ENCODE measurements around the gene UBE2R2.
"Not testable (repeated sequence)": the region's sequence is repeated elsewhere in the genome, so short reads cannot be mapped to it uniquely, and the experiment has no call there.

DNA sequence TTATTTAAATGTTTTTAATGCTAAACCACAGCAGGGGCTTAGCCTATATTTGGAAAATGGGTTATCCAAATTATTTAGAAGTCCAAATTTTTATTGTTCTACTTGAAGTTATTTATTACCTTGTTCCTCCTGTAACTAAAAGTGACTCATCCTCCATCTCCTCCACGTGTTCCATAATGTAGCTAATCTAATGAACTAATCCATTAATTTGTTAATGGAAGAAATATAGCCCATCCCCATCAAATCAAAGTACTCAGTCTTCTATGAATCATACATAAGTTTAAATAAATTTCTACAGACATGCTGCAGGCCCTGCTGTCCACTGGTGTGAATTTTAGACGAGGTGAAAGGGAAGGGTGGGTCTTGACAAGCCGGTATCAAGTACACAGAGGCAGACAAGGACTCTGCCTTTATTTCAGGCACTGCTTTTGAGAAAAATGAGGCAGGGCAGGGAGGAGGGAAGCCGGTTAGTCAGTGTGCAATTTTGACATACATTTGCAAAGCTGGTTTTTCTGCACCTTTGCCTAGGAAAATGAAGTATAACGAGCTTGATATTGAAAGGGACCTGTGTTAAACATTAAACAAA, 42.8 kb upstream of the UBE2R2 start:
- TF ChIP-seq, protein P1, sequence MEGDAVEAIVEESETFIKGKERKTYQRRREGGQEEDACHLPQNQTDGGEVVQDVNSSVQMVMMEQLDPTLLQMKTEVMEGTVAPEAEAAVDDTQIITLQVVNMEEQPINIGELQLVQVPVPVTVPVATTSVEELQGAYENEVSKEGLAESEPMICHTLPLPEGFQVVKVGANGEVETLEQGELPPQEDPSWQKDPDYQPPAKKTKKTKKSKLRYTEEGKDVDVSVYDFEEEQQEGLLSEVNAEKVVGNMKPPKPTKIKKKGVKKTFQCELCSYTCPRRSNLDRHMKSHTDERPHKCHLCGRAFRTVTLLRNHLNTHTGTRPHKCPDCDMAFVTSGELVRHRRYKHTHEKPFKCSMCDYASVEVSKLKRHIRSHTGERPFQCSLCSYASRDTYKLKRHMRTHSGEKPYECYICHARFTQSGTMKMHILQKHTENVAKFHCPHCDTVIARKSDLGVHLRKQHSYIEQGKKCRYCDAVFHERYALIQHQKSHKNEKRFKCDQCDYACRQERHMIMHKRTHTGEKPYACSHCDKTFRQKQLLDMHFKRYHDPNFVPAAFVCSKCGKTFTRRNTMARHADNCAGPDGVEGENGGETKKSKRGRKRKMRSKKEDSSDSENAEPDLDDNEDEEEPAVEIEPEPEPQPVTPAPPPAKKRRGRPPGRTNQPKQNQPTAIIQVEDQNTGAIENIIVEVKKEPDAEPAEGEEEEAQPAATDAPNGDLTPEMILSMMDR (conservative IDR thresholded peaks at IDR 0.05) = not testable (repeated sequence)
- TF ChIP-seq ZFX (IDR thresholded peaks at IDR 0.05) = not testable (repeated sequence)

Data from C4-2B (cell line).